GM12892 (cell line): ENCODE measurements around the gene PTER.

Source experiments
- POLR2A ChIP-seq: IDR thresholded peaks from 2 replicates; pipeline ENCODE4 v1.6.1; 2011; ENCODE audit warnings: low read depth, low read length, control low read depth
- POLR2AphosphoS5 ChIP-seq: IDR thresholded peaks from 2 replicates; pipeline ENCODE4 v1.6.1; 2011; ENCODE audit warnings: low read depth, low read length, control low read depth
- TAF1 ChIP-seq: IDR thresholded peaks from 2 replicates; pipeline ENCODE4 v1.6.1; 2011; ENCODE audit warnings: low read depth, mild to moderate bottlenecking, control low read depth, low read length, borderline replicate concordance

- TF ChIP-seq TAF1 (no peak), POLR2A (no peak), POLR2AphosphoS5 (no peak)
Observed at GRCh38 chr10:16472828-16473227, 36.0 kb downstream of the PTER start.
